OCI-LY3 (cell line): ENCODE measurements around the gene EIF3A.
"Not testable (repeated sequence)": the region's sequence is repeated elsewhere in the genome, so short reads cannot be mapped to it uniquely, and the experiment has no call there.

Experiments used
- CTCF ChIP-seq: fragments of 200-600, 300-600 bp; sonication (generic); IDR thresholded peaks from 2 replicates; pipeline ENCODE4 v1.5.1; 2014; ENCODE audit warnings: antibody characterized with exemption, low read length, low read depth
- EZH2phosphoT487 ChIP-seq: fragments of 200-600 bp; shearing (Covaris generic); IDR thresholded peaks from 2 replicates; pipeline ENCODE4 v1.6.1; 2018; ENCODE audit warnings: antibody characterized with exemption, mixed run types, low read depth

- not testable (repeated sequence) for TF ChIP-seq CTCF, EZH2phosphoT487
Measured at GRCh38 chr10:119028445-119028899, 52.1 kb downstream of the EIF3A start.
